Tibial nerve (tissue), 3 donors: Measurements from ENCODE around the gene ATP6V0E1.
"Not testable (repeated sequence)": the region's sequence is repeated elsewhere in the genome, so short reads cannot be mapped to it uniquely, and the experiment has no call there.

ENCODE experiments used
- POLR2A ChIP-seq, 2 donors: fragments of 450-650 bp; IDR thresholded peaks; one replicate each; pipeline ENCODE4 v1.6.1; 2017; ENCODE audit warnings: antibody characterized with exemption in 2 of 2, mild to moderate bottlenecking in 2 of 2, moderate library complexity in 2 of 2
- TF ChIP-seq, protein P1 (sequence below), 5 experiments: fragments of 200-600 bp in 3 of 5; fragments of 450-650 bp in 2 of 5; sonication (generic) in 3 of 5; IDR thresholded peaks; one replicate each; pipeline ENCODE4 v1.5.1; 2016 to 2019; ENCODE audit warnings: antibody characterized with exemption in 5 of 5, mild to moderate bottlenecking in 3 of 5, moderate library complexity in 2 of 5

DNA sequence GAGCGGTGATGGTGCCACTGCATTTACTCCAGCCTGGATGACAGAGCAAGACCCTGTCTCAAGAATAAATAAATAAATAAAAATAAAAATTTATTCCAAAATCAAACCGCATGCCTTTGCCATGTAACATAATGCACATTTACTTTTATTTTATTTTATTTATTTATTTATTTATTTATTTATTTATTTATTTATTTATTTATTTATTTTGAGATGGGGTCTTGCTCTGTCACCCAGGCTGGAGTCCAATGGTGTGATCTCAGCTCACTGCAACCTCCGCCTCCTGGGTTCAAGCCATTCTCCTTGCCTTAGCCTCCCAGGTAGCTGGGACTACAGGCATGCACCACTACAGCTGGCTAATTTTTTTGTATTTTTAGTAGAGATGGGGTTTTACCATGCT is 48.5 kb downstream of the ATP6V0E1 start:
- TF ChIP-seq POLR2A (IDR thresholded peaks at IDR 0.05) = not testable (repeated sequence)
- TF ChIP-seq, protein P1, sequence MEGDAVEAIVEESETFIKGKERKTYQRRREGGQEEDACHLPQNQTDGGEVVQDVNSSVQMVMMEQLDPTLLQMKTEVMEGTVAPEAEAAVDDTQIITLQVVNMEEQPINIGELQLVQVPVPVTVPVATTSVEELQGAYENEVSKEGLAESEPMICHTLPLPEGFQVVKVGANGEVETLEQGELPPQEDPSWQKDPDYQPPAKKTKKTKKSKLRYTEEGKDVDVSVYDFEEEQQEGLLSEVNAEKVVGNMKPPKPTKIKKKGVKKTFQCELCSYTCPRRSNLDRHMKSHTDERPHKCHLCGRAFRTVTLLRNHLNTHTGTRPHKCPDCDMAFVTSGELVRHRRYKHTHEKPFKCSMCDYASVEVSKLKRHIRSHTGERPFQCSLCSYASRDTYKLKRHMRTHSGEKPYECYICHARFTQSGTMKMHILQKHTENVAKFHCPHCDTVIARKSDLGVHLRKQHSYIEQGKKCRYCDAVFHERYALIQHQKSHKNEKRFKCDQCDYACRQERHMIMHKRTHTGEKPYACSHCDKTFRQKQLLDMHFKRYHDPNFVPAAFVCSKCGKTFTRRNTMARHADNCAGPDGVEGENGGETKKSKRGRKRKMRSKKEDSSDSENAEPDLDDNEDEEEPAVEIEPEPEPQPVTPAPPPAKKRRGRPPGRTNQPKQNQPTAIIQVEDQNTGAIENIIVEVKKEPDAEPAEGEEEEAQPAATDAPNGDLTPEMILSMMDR (IDR thresholded peaks at IDR 0.05) = not testable (repeated sequence)
